Activated naive CD8-positive, alpha-beta T cell (primary cell): ENCODE measurements around the gene DNM3.

Experiments
- H3K27ac Mint-ChIP-seq: one replicate; pipeline ENCODE4 v1.8.0; 2021; ENCODE audit warnings: mixed read lengths
- H3K27me3 Mint-ChIP-seq: one replicate; pipeline ENCODE4 v1.8.0; 2021; ENCODE audit warnings: mixed read lengths
- H3K36me3 Mint-ChIP-seq: one replicate; pipeline ENCODE4 v1.8.0; 2021; ENCODE audit warnings: mixed read lengths
- H3K4me1 Mint-ChIP-seq: one replicate; pipeline ENCODE4 v1.8.0; 2021; ENCODE audit warnings: low read depth, mixed read lengths
- H3K4me3 Mint-ChIP-seq: one replicate; pipeline ENCODE4 v1.8.0; 2021; ENCODE audit warnings: mild to moderate bottlenecking, mixed read lengths
- H3K9me3 Mint-ChIP-seq: one replicate; pipeline ENCODE4 v1.8.0; 2021; ENCODE audit warnings: low read depth, mixed read lengths

The DNM3 gene

GRCh38 chr1:171805395-171806115, 35.7 kb upstream of the DNM3 start:
- Mint-ChIP-seq H3K27me3 (no peaks in the 10 kb centered on the region), H3K4me3 (no peak overlapping the region), H3K9me3 (no peaks in the 10 kb centered on the region), H3K27ac (no peak overlapping the region), H3K36me3 (no peaks in the 10 kb centered on the region), H3K4me1 (peaks cover 9% of the 10 kb centered on the region)

GRCh38 chr1:171807556-171807955, 33.7 kb upstream of the DNM3 start:
- H3K4me3 Mint-ChIP-seq = no peak overlapping the region
- H3K36me3 Mint-ChIP-seq = no peaks in the 10 kb centered on the region
- H3K27me3 Mint-ChIP-seq = no peaks in the 10 kb centered on the region
- H3K9me3 Mint-ChIP-seq = no peaks in the 10 kb centered on the region
- H3K4me1 Mint-ChIP-seq = peaks cover 9% of the 10 kb centered on the region
- no peak overlapping the region for H3K27ac Mint-ChIP-seq

GRCh38 chr1:171809834-171810233, 31.5 kb upstream of the DNM3 start:
- no peaks in the 10 kb centered on the region for H3K27me3 Mint-ChIP-seq
- no peak overlapping the region for H3K4me3 Mint-ChIP-seq
- no peak overlapping the region for H3K27ac Mint-ChIP-seq
- H3K36me3 Mint-ChIP-seq = peaks cover 4% of the 10 kb centered on the region
- no peaks in the 10 kb centered on the region for H3K9me3 Mint-ChIP-seq
- H3K4me1 Mint-ChIP-seq = peaks cover 9% of the 10 kb centered on the region

DNA sequence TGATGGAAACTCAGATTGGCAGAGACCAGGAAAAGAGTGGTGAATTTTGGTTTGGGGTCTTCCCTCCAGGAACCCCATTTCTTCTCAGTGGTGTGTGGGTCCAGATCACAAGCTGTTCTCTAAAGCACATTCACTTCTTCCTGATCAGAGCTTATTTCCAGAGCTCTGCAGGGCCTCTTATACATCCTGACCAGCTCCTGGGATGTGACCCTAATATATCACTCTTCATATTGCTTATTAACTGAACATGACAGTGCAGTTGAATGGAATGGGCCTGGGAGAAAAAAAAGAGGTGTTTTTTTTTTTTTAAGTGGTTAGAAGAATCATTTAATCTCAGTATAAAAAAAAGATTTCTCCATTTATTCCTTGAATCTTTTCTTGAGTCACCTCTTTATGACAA, 29.6 kb upstream of the DNM3 start:
- H3K4me1 Mint-ChIP-seq = peaks cover under 1% of the 10 kb centered on the region
- no peaks in the 10 kb centered on the region for H3K27me3 Mint-ChIP-seq
- no peak overlapping the region for H3K27ac Mint-ChIP-seq
- H3K4me3 Mint-ChIP-seq = no peak overlapping the region
- peaks cover 8% of the 10 kb centered on the region for H3K36me3 Mint-ChIP-seq
- no peaks in the 10 kb centered on the region for H3K9me3 Mint-ChIP-seq

GRCh38 chr1:171814692-171815091, 26.6 kb upstream of the DNM3 start:
- Mint-ChIP-seq H3K9me3 (no peaks in the 10 kb centered on the region), H3K36me3 (peaks cover 15% of the 10 kb centered on the region), H3K27me3 (no peaks in the 10 kb centered on the region), H3K4me3 (no peak overlapping the region), H3K27ac (no peak overlapping the region), H3K4me1 (peaks cover 10% of the 10 kb centered on the region)

GRCh38 chr1:171816300-171816901, 24.9 kb upstream of the DNM3 start:
- H3K27me3 Mint-ChIP-seq = no peaks in the 10 kb centered on the region
- peaks cover 18% of the 10 kb centered on the region for H3K36me3 Mint-ChIP-seq
- H3K4me3 Mint-ChIP-seq = no peak overlapping the region
- peaks cover 10% of the 10 kb centered on the region for H3K4me1 Mint-ChIP-seq
- H3K27ac Mint-ChIP-seq = no peak overlapping the region
- no peaks in the 10 kb centered on the region for H3K9me3 Mint-ChIP-seq

GRCh38 chr1:171817511-171818265, 23.6 kb upstream of the DNM3 start:
- H3K9me3 Mint-ChIP-seq = no peaks in the 10 kb centered on the region
- peaks cover 20% of the 10 kb centered on the region for H3K36me3 Mint-ChIP-seq
- H3K27me3 Mint-ChIP-seq = no peaks in the 10 kb centered on the region
- peak overlapping the region; percentile 36 for H3K27ac Mint-ChIP-seq
- no peak overlapping the region for H3K4me3 Mint-ChIP-seq
- H3K4me1 Mint-ChIP-seq = peaks cover 10% of the 10 kb centered on the region

DNA sequence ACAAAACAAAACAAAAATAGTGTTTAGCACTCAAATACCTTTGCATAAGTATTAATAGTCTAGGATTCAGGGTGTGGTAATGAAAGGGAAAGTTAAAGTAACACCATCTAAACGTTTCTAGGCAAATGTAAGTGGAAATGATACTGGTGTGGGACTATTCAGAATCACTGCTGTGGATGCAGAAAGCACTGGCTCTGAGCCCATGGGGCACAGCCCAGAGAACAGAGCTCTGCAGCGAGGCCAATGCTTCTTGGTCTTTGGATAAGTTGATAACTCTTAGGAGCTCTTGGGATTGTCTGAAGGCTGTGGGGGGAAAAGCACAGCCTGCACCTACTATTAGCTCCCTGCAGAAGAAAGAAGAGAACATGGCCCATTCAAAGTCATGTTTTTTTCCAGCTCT, 21.4 kb upstream of the DNM3 start:
- H3K4me1 Mint-ChIP-seq = peaks cover 10% of the 10 kb centered on the region
- no peak overlapping the region for H3K4me3 Mint-ChIP-seq
- H3K27ac Mint-ChIP-seq = no peak overlapping the region
- H3K9me3 Mint-ChIP-seq = peaks cover 1% of the 10 kb centered on the region
- peaks cover 25% of the 10 kb centered on the region for H3K36me3 Mint-ChIP-seq
- H3K27me3 Mint-ChIP-seq = no peaks in the 10 kb centered on the region

DNA sequence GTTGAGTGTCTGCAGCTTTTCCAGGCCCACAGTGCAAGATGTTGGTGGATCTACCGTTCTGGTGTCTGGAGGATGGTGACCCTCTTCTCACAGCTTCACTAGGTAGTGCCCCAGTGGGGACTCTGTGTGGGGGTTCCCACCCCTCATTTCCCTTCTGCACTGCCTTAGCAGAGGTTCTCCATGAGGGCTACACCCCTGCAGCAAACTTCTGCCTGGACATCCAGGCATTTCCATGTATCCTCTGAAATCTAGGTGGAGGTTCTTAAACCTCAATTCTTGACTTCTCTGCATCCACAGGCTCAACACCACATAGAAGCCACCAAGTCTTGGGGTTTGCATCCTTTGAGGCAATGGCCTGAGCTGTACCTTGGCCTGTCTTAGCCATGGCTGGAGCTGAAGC, 14.3 kb upstream of the DNM3 start:
- Mint-ChIP-seq H3K36me3 (peaks cover 37% of the 10 kb centered on the region), H3K9me3 (peaks cover 22% of the 10 kb centered on the region), H3K4me1 (no peaks in the 10 kb centered on the region), H3K27ac (no peak overlapping the region), H3K27me3 (no peaks in the 10 kb centered on the region), H3K4me3 (no peak overlapping the region)

DNA sequence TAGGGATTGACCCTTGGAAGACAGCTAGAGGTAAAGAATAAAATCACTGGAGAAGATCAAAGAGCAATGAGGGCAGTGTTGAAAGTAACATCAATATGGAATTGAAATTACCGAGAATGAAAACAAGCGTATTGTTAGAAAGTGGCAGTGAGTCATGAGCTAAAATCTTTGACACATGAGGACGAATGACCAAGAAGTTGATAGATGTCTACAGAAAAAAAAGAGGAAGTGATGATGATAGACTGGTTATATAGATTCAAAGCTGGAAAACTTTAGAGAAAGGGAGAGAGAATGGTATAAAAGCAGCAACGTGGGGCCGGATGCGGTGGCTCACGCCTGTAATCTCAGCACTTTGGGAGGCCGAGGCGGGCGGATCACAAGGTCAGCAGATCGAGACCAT, 12.5 kb upstream of the DNM3 start:
- H3K27me3 Mint-ChIP-seq = no peaks in the 10 kb centered on the region
- no peak overlapping the region for H3K27ac Mint-ChIP-seq
- peaks cover 22% of the 10 kb centered on the region for H3K9me3 Mint-ChIP-seq
- H3K4me3 Mint-ChIP-seq = no peak overlapping the region
- H3K36me3 Mint-ChIP-seq = peaks cover 30% of the 10 kb centered on the region
- H3K4me1 Mint-ChIP-seq = no peaks in the 10 kb centered on the region

- Mint-ChIP-seq H3K4me3 (no peak overlapping the region), H3K9me3 (no peaks in the 10 kb centered on the region), H3K4me1 (no peaks in the 10 kb centered on the region), H3K27me3 (no peaks in the 10 kb centered on the region), H3K36me3 (peaks cover 7% of the 10 kb centered on the region), H3K27ac (no peak overlapping the region)
Measured at GRCh38 chr1:171833091-171833825, 8.0 kb upstream of the DNM3 start.

DNA sequence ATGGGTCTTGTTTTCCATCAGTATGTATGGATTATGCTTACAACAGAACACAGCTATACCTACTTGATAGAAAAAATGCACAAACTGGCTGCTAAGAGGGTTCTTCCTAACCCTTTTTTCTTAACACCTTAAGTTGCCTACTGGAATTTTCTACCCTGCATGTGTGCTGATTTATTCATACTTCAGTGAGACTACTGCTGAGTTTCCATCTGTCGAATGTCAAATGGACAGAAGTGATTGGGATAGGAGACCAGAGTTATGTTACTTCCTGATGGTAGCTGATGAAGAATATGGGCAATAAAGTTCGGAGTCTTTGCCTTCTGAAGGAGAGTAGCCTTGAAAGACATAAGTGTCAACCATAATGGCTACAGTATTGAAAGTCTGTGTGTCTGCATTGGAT, 6.5 kb upstream of the DNM3 start:
- Mint-ChIP-seq H3K36me3 (peaks cover 2% of the 10 kb centered on the region), H3K4me3 (no peak overlapping the region), H3K27ac (no peak overlapping the region), H3K9me3 (no peaks in the 10 kb centered on the region), H3K27me3 (no peaks in the 10 kb centered on the region), H3K4me1 (no peaks in the 10 kb centered on the region)

DNA sequence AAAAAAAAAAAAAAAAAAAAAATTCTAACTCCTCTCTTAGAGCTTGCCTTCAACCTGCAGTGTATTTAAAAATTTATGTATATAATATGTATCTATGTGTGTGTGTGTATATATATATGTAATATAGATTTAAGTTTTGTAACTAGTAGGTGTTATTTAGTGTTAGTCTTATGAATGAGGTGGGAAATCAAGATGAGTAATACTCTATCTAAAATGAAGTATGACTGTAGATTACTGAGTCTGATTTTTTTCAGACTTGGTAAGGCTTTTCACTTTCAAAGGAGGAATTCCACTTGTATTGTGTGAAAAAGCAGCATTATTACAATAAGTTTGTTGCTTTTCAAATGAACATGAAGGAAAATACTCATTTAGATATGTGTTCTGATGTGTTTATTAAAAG, 5.4 kb upstream of the DNM3 start:
- Mint-ChIP-seq H3K9me3 (no peaks in the 10 kb centered on the region), H3K27me3 (no peaks in the 10 kb centered on the region), H3K27ac (no peak overlapping the region), H3K4me1 (peaks cover 4% of the 10 kb centered on the region), H3K36me3 (no peaks in the 10 kb centered on the region), H3K4me3 (no peak overlapping the region)

- no peaks in the 10 kb centered on the region for H3K36me3 Mint-ChIP-seq
- H3K4me3 Mint-ChIP-seq = peak overlapping the region; percentile 89
- no peak overlapping the region for H3K27ac Mint-ChIP-seq
- peaks cover 11% of the 10 kb centered on the region for H3K27me3 Mint-ChIP-seq
- H3K4me1 Mint-ChIP-seq = peaks cover 16% of the 10 kb centered on the region
- H3K9me3 Mint-ChIP-seq = no peaks in the 10 kb centered on the region
Measured at GRCh38 chr1:171841931-171842761, 848 bp downstream of the DNM3 start.
